Ascending aorta (tissue), 2 donors: ENCODE data around the gene UST. TPM values are rescaled to one million over a fixed set of nuclear protein-coding genes. Genes with fewer than 3 reads are reported as not detected.
A peak's percentile ranks its signal among the peaks of the same experiment; 100 is the strongest.

Experiments
- DNase-seq, 2 donors: peaks; one replicate each; pipeline ENCODE4 v3.0.0-alpha.2; 2019; ENCODE audit warnings: low spot score in 2 of 2
- H3K27ac ChIP-seq, 2 donors: fragments of 200-600 bp; sonication (generic); one replicate each; pipeline ENCODE4 v1.5.1; 2016 to 2017; ENCODE audit warnings: mild to moderate bottlenecking in 1 of 2
- H3K27me3 ChIP-seq: fragments of 200-600 bp; sonication (generic); one replicate; pipeline ENCODE4 v1.5.1; 2017
- H3K36me3 ChIP-seq, 2 donors: fragments of 200-600 bp; sonication (generic); one replicate each; pipeline ENCODE4 v1.5.1; 2016
- H3K4me1 ChIP-seq, 2 donors: fragments of 200-600 bp; sonication (generic); one replicate each; pipeline ENCODE4 v1.5.1; 2016 to 2017; ENCODE audit warnings: mild to moderate bottlenecking in 1 of 2
- H3K4me3 ChIP-seq, 2 donors: fragments of 200-600 bp; sonication (generic); one replicate each; pipeline ENCODE4 v1.5.1; 2016 to 2017; ENCODE audit warnings: mild to moderate bottlenecking in 1 of 2
- H3K9me3 ChIP-seq, 2 donors: fragments of 200-600 bp; sonication (generic); one replicate each; pipeline ENCODE4 v1.5.1; 2016
- CTCF ChIP-seq, 3 experiments: fragments of 200-600 bp in 2 of 3; fragments of 450-650 bp in 1 of 3; sonication (generic) in 2 of 3; IDR thresholded peaks; one replicate each; pipeline ENCODE4 v1.5.1; 2016 to 2019; ENCODE audit warnings: antibody characterized with exemption in 3 of 3, mild to moderate bottlenecking in 1 of 3, moderate library complexity in 1 of 3
- intact Hi-C: fragments of 100-400 bp; cut with DNase I; formaldehyde crosslinking; loops from one replicate; pipeline ENCODE4 v1.15.1; 2023
- total RNA-seq: library from RNA; depleted of rRNA; stranded (reverse); fragments of >200 nt; gene quantifications from one replicate; pipeline ENCODE4 v1.1.0, GENCODE V29; 2016

The UST gene
- total RNA-seq, 1 donor from 2014 or later: 27.0 TPM

- no peak overlapping the region for H3K4me3 ChIP-seq
- no peaks in the 10 kb centered on the region for H3K9me3 ChIP-seq
- no peak for TF ChIP-seq CTCF (IDR thresholded peaks at IDR 0.05)
- H3K36me3 ChIP-seq: no peaks in the 10 kb centered on the region
- H3K4me1 ChIP-seq: peaks cover 0 to 3% of the 10 kb centered on the region in 2 donors
- H3K27ac ChIP-seq: no peak overlapping the region
- DNase-seq: no peak
- intact Hi-C loops: no loop called here
- H3K27me3 ChIP-seq: no peaks in the 10 kb centered on the region
Measured at GRCh38 chr6:148928811-148929210, 182.0 kb downstream of the UST start.

- H3K27ac ChIP-seq: no peak overlapping the region
- H3K36me3 ChIP-seq: no peaks in the 10 kb centered on the region
- intact Hi-C loops: no loop called here
- DNase-seq: no peak
- no peaks in the 10 kb centered on the region for H3K27me3 ChIP-seq
- H3K9me3 ChIP-seq: no peaks in the 10 kb centered on the region
- no peak overlapping the region for H3K4me3 ChIP-seq
- no peak for TF ChIP-seq CTCF (IDR thresholded peaks at IDR 0.05)
- peaks cover 0 to 22% of the 10 kb centered on the region in 2 donors for H3K4me1 ChIP-seq
Measured at GRCh38 chr6:148932208-148932607, 185.4 kb downstream of the UST start.

- intact Hi-C loops: no loop called here
- Histone ChIP-seq H3K27ac (no peak overlapping the region), H3K4me3 (no peak overlapping the region), H3K27me3 (no peaks in the 10 kb centered on the region), H3K36me3 (no peaks in the 10 kb centered on the region), H3K9me3 (no peaks in the 10 kb centered on the region), H3K4me1 (peaks cover 0 to 25% of the 10 kb centered on the region in 2 donors)
- no peak for TF ChIP-seq CTCF (IDR thresholded peaks at IDR 0.05)
- no peak for DNase-seq
Measured at GRCh38 chr6:148932731-148933130, 185.9 kb downstream of the UST start.

GRCh38 chr6:148934539-148934938 lies 187.7 kb downstream of the UST start:
- H3K27ac ChIP-seq: peak overlapping the region in 1 of 2 donors; percentile 61
- H3K27me3 ChIP-seq: no peaks in the 10 kb centered on the region
- intact Hi-C loops: no loop called here
- H3K36me3 ChIP-seq: no peaks in the 10 kb centered on the region
- no peak for TF ChIP-seq CTCF (IDR thresholded peaks at IDR 0.05)
- no peak overlapping the region for H3K4me3 ChIP-seq
- peak in 1 of 2 donors; percentile 69 for DNase-seq
- no peaks in the 10 kb centered on the region for H3K9me3 ChIP-seq
- H3K4me1 ChIP-seq: peaks cover 0 to 29% of the 10 kb centered on the region in 2 donors

- Histone ChIP-seq H3K4me3 (peak overlapping the region in 1 of 2 donors; percentile 3), H3K27ac (peak overlapping the region in 1 of 2 donors; percentile 61), H3K9me3 (no peaks in the 10 kb centered on the region), H3K36me3 (no peaks in the 10 kb centered on the region), H3K27me3 (no peaks in the 10 kb centered on the region), H3K4me1 (peaks cover 0 to 29% of the 10 kb centered on the region in 2 donors)
- DNase-seq: no peak
- intact Hi-C loops: no loop called here
- TF ChIP-seq CTCF (IDR thresholded peaks at IDR 0.05): no peak
Measured at GRCh38 chr6:148934961-148935360, 188.1 kb downstream of the UST start.
